ENCODE results near the gene CEP128.
A peak's percentile ranks its signal among the peaks of the same experiment; 100 is the strongest.

CEP128 gene

GRCh38 chr14:80901260-80901659 lies 40.3 kb downstream of the CEP128 start:
- no peak for DNase-seq (ENCODE audit: low spot score)

- DNase-seq (ENCODE audit: low spot score): no peak
Observed at GRCh38 chr14:80872645-80873044, 68.9 kb downstream of the CEP128 start.

GRCh38 chr14:80868260-80868659 lies 73.3 kb downstream of the CEP128 start:
- no peak for DNase-seq (ENCODE audit: low spot score)

GRCh38 chr14:80867798-80868197 lies 73.7 kb downstream of the CEP128 start:
- DNase-seq (ENCODE audit: low spot score): no peak

- DNase-seq (ENCODE audit: low spot score): no peak
Observed at GRCh38 chr14:80867091-80867490, 74.4 kb downstream of the CEP128 start.

GRCh38 chr14:80865565-80865964 lies 76.0 kb downstream of the CEP128 start:
- DNase-seq (ENCODE audit: low spot score): no peak

GRCh38 chr14:80862983-80863382 lies 78.6 kb downstream of the CEP128 start:
- DNase-seq (ENCODE audit: low spot score): no peak

GRCh38 chr14:80862541-80862940 lies 79.0 kb downstream of the CEP128 start:
- no peak for DNase-seq (ENCODE audit: low spot score)

- DNase-seq (ENCODE audit: low spot score): peak; percentile 23
Observed at GRCh38 chr14:80850197-80850814, 91.2 kb downstream of the CEP128 start.

GRCh38 chr14:80847070-80847469 lies 94.5 kb downstream of the CEP128 start:
- DNase-seq (ENCODE audit: low spot score): no peak

- no peak for DNase-seq (ENCODE audit: low spot score)
Observed at GRCh38 chr14:80845856-80846255, 95.7 kb downstream of the CEP128 start.

GRCh38 chr14:80844872-80845271 lies 96.7 kb downstream of the CEP128 start:
- no peak for DNase-seq (ENCODE audit: low spot score)

GRCh38 chr14:80839743-80840142 lies 101.8 kb downstream of the CEP128 start:
- no peak for DNase-seq (ENCODE audit: low spot score)

- DNase-seq (ENCODE audit: low spot score): no peak
Observed at GRCh38 chr14:80809663-80810062, 131.9 kb downstream of the CEP128 start.

- DNase-seq (ENCODE audit: low spot score): no peak
Observed at GRCh38 chr14:80805136-80805535, 136.4 kb downstream of the CEP128 start.

- DNase-seq (ENCODE audit: low spot score): no peak
Observed at GRCh38 chr14:80798878-80799277, 142.7 kb downstream of the CEP128 start.

- DNase-seq (ENCODE audit: low spot score): no peak
Observed at GRCh38 chr14:80798211-80798610, 143.3 kb downstream of the CEP128 start.

GRCh38 chr14:80792771-80793170 lies 148.8 kb downstream of the CEP128 start:
- DNase-seq (ENCODE audit: low spot score): no peak

- no peak for DNase-seq (ENCODE audit: low spot score)
Observed at GRCh38 chr14:80787876-80788275, 153.7 kb downstream of the CEP128 start.

GRCh38 chr14:80784820-80785219 lies 156.7 kb downstream of the CEP128 start:
- no peak for DNase-seq (ENCODE audit: low spot score)

- DNase-seq (ENCODE audit: low spot score): no peak
Observed at GRCh38 chr14:80781972-80782367, 159.6 kb downstream of the CEP128 start.

GRCh38 chr14:80780500-80780899 lies 161.0 kb downstream of the CEP128 start:
- DNase-seq (ENCODE audit: low spot score): no peak

- no peak for DNase-seq (ENCODE audit: low spot score)
Observed at GRCh38 chr14:80776657-80777056, 164.9 kb downstream of the CEP128 start.

GRCh38 chr14:80776186-80776585 lies 165.4 kb downstream of the CEP128 start:
- DNase-seq (ENCODE audit: low spot score): no peak

GRCh38 chr14:80772504-80772903 lies 169.0 kb downstream of the CEP128 start:
- DNase-seq (ENCODE audit: low spot score): no peak
